Rectal smooth muscle tissue (tissue), 1 donor: Measurements from ENCODE around the gene OR2T34.
"Not testable (repeated sequence)": the region's sequence is repeated elsewhere in the genome, so short reads cannot be mapped to it uniquely, and the experiment has no call there.

ENCODE experiments used
- H3K27ac ChIP-seq: one replicate; pipeline ENCODE4 v1.7.0; 2013; ENCODE audit warnings: low read depth, low read length, inconsistent platforms
- H3K27me3 ChIP-seq: one replicate; pipeline ENCODE4 v1.7.0; 2013; ENCODE audit warnings: low read length; ENCODE audit not compliant: control insufficient read depth, insufficient read depth
- H3K36me3 ChIP-seq: one replicate; pipeline ENCODE4 v1.7.0; 2013; ENCODE audit warnings: low read length; ENCODE audit not compliant: control insufficient read depth, insufficient read depth
- H3K4me1 ChIP-seq: one replicate; pipeline ENCODE4 v1.7.0; 2013; ENCODE audit warnings: low read length; ENCODE audit not compliant: control insufficient read depth, insufficient read depth
- H3K4me3 ChIP-seq: one replicate; pipeline ENCODE4 v1.7.0; 2013; ENCODE audit warnings: low read length
- H3K9ac ChIP-seq: one replicate; pipeline ENCODE4 v1.7.0; 2013; ENCODE audit warnings: low read length

OR2T34 gene, protein sequence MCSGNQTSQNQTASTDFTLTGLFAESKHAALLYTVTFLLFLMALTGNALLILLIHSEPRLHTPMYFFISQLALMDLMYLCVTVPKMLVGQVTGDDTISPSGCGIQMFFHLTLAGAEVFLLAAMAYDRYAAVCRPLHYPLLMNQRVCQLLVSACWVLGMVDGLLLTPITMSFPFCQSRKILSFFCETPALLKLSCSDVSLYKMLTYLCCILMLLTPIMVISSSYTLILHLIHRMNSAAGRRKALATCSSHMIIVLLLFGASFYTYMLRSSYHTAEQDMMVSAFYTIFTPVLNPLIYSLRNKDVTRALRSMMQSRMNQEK

DNA sequence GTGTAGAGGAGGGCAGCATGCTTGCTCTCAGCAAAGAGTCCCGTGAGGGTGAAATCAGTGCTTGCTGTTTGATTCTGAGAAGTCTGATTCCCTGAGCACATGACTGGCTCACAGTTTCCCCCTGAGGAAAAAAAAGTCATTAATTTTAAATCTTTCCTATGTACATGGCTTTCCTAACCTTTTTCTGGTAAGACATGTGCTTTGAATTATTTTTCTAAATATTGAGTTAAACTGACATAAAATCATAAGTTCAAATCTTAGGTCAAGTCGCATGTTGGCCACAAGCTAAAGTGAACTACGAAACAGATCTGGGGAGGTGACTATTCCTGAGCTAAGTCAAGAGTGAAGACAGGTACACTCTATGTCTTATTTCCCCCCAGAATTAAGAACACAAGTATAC is at the start of gene OR2T34:
Gene OR2T34, minus strand, starts transcription at position 101 of the 400 bp plus-strand sequence. Its CDS starts 0 bp downstream, at position 101.
- H3K27ac ChIP-seq, H3K36me3 ChIP-seq, H3K4me3 ChIP-seq, H3K27me3 ChIP-seq, H3K9ac ChIP-seq, H3K4me1 ChIP-seq: not testable (repeated sequence)

DNA sequence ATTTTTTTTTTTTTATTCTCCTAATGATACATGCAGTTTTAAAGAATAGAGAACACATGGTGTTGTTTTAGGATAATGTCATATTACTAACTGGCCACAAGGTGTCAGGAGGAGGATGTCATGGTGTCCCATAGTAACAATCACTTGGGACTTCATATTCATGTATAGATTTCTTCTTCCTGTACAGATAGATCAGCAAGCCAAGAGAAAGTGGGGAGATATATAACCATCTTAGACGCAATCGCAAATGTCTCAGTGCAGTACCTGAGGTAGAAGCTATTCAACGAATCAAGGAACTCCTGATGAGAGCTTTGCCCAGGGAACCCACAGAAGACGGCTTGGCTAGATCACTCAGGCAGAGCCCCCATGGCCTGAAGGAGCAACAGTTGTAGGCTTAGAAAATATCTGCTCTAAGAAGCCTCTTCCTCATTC is 48.0 kb upstream of the OR2T34 start:
- no peaks in the 10 kb centered on the region for H3K27me3 ChIP-seq
- no peak overlapping the region for H3K9ac ChIP-seq
- H3K27ac ChIP-seq: no peak overlapping the region
- no peak overlapping the region for H3K4me3 ChIP-seq
- H3K4me1 ChIP-seq: no peaks in the 10 kb centered on the region
- H3K36me3 ChIP-seq: no peaks in the 10 kb centered on the region

DNA sequence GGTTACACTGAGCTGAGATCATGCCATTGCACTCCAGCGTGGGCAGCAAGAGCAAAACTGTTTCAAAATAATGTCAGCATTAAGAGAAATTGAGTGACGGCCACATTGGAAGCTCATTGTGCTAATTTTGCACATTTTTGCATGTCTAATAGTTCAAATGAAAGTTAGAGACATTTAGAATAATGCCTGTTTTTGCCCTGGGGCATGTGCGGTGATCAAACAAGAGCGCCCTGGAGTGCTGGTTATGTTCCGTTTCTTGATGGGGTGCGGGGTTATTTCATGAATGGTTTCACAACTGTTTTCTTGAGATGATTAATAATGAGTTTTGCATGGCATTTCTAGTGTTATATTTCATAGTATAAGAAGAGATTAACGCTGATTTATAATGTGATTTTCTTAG is 47.2 kb upstream of the OR2T34 start:
- Histone ChIP-seq H3K4me3 (no peak overlapping the region), H3K36me3 (no peaks in the 10 kb centered on the region), H3K27ac (no peak overlapping the region), H3K27me3 (no peaks in the 10 kb centered on the region), H3K4me1 (no peaks in the 10 kb centered on the region), H3K9ac (no peak overlapping the region)

DNA sequence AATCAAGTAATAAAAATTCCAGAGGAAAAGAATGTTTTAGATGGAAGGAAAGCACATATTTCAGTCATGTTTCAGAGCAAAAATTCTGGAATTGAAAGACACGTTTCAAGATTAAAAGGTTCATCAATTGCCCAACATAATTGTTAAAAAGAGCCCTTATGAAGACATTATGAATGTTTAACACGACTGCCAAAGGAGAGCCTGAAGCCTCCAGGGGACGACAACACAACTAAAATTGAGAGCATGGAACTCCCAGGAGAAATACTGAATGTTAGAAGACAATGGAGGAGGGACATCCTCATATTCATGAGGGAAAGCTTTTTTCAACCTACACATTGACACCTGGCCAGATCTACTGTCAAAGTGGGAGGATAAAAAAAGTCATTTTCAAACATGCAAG is 44.3 kb upstream of the OR2T34 start:
- Histone ChIP-seq H3K4me3 (no peak overlapping the region), H3K27me3 (no peaks in the 10 kb centered on the region), H3K27ac (no peak overlapping the region), H3K9ac (no peak overlapping the region), H3K4me1 (no peaks in the 10 kb centered on the region), H3K36me3 (no peaks in the 10 kb centered on the region)

DNA sequence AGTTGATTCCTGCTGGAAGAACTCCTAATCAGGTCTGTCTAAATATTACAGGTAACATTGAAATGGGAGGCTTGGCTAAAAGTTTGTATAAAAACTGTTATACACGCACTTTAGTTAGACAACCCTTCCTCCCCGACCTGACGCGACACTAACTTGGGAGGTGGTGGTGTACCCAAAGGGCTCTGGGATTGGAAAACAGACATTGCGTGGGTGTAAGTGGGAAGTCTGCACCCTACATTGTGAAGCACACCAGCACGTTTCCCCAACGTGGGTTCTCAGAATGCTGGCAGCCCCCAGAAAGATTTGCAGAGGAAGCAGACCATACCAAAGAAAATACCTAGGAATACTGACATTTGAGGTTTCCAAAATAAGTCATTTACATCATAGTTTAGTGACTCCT is 43.6 kb upstream of the OR2T34 start:
- Histone ChIP-seq H3K4me3 (no peak overlapping the region), H3K36me3 (no peaks in the 10 kb centered on the region), H3K27me3 (no peaks in the 10 kb centered on the region), H3K4me1 (no peaks in the 10 kb centered on the region), H3K9ac (no peak overlapping the region), H3K27ac (no peak overlapping the region)

DNA sequence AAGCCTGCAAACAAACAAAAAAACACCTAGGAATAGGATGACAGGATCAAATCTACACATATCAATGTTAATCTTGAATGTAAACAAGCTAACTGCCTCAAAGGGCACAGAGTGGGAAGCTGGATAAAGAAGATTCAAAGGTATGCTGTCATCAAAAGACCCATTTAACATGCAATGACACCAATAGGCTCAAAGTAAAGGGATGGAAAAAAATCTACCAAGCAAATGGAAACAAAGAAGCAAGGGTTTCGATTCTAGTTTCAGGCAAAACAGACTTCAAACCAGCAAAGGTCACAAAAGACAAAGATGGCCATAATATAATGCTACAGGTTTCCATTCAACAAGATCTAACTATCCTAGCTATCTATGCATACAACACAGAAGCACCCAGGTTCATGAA is 39.2 kb upstream of the OR2T34 start:
- Histone ChIP-seq H3K4me1 (no peaks in the 10 kb centered on the region), H3K27me3 (no peaks in the 10 kb centered on the region), H3K4me3 (no peak overlapping the region), H3K27ac (no peak overlapping the region), H3K9ac (no peak overlapping the region), H3K36me3 (no peaks in the 10 kb centered on the region)

DNA sequence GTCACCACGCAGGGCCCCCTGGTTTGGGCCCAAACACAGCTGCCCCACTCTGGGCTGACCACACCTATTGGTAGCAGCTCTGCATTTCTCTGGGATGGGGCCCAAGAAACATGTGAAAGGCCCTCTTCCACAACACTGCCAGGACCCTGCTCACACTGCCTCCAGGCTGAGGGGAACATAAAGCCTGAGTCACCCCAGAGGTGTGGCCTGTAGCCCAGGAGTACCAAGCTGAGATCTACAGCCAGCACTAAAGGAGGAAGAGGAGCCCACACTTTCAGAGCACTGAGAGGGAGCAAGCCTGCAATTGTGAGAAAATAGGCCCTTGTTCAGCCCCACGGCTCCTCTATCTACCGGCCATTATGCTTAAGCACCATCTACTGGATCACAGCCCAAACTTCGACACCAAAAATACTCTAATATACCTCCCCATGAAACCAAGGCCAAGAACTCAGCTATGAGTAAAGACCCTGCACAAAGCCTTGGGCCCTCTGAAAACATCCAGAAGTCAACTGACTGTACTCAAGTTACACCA is 37.4 kb upstream of the OR2T34 start:
- H3K27me3 ChIP-seq: no peaks in the 10 kb centered on the region
- no peaks in the 10 kb centered on the region for H3K36me3 ChIP-seq
- no peak overlapping the region for H3K27ac ChIP-seq
- H3K9ac ChIP-seq: no peak overlapping the region
- no peaks in the 10 kb centered on the region for H3K4me1 ChIP-seq
- no peak overlapping the region for H3K4me3 ChIP-seq

DNA sequence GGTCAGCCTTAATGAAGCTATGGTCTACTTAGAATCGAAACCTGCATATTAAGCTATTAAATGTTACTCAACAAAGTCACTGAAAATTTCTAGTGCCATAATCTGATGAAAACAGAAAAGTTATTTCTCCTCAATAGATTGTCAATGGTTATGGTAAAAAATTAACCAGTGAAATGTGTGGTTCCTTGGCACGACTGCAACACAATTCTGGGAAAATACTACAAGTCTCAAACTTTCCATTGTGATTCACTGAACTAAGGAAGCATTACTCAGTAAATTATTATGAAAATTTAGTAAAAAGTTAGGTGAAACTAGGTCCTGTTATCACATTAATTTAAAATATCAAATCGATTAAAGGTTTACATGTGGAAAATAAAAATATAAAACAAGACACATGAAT is 35.7 kb upstream of the OR2T34 start:
- no peak overlapping the region for H3K4me3 ChIP-seq
- H3K27ac ChIP-seq: no peak overlapping the region
- H3K4me1 ChIP-seq: no peaks in the 10 kb centered on the region
- no peaks in the 10 kb centered on the region for H3K27me3 ChIP-seq
- H3K9ac ChIP-seq: no peak overlapping the region
- H3K36me3 ChIP-seq: no peaks in the 10 kb centered on the region

DNA sequence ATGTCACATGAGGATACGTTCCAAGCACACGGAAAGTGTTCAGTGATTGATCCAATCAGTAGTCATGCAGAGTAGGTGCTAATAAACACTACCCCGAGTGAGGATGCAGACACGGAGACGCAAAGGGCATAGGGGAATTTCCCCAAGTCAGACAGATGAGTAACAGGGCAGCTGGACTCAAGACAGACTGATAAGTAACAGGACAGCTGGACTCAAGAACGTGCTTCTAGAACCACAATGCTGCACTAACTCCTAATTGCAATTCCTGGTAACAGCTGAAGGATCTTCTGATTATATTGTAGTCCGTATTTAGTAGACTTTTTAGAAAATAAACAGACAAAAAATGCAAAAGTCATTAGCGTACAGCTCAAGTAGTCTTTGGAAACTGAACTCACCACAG is 24.8 kb upstream of the OR2T34 start:
- H3K4me3 ChIP-seq: no peak overlapping the region
- no peaks in the 10 kb centered on the region for H3K27me3 ChIP-seq
- no peak overlapping the region for H3K9ac ChIP-seq
- no peaks in the 10 kb centered on the region for H3K36me3 ChIP-seq
- no peaks in the 10 kb centered on the region for H3K4me1 ChIP-seq
- H3K27ac ChIP-seq: no peak overlapping the region

DNA sequence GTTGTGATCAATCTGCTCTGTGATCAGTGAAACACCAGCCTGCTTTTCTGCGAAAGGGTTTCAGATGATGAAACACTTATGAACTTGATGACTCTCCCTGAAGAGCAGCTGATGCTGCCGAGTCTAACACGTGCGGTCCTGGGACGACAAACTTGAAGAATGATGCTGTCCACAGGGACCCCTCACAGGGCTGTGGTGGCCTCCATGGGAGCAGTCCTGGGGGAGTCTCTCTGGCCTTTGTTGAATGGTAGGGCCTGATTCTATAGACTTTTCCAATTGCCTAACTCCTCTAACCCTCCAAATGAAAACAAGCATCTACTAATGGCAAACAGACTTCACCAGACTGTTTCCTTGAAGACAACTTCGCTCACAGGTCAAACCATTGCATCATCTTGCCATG is 23.0 kb upstream of the OR2T34 start, which contains the start of gene OR2T10:
Gene OR2T10, minus strand, starts transcription at position 112 of the 400 bp plus-strand sequence. CDS start 3,932 bp downstream, outside the sequence.
- Histone ChIP-seq H3K9ac (no peak within 1 kb of the TSS), H3K4me3 (no peak within 1 kb of the TSS), H3K4me1 (no peaks in the 10 kb centered on the region), H3K36me3 (no peaks in the 10 kb centered on the region), H3K27ac (no peak within 1 kb of the TSS), H3K27me3 (no peaks in the 10 kb centered on the region)

DNA sequence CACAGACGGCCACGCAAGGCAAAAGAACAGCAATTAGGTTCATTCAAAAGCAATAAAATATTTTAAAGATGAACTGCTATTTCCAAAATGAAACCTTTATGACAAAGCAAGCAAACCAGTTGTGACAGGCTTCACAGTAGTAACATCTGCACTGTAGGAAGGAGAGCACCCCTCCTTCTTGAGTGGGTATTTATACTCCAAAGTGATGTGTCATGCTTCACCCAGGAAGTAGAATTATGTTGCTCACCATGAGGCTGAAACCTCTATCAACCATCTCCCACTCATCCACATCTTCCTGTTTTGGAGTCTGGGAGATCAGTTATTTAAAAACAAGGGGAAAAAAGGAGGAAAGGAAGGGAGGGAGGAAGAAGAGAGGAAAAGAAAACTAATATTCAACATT is 22.1 kb upstream of the OR2T34 start:
- Histone ChIP-seq H3K4me1 (no peaks in the 10 kb centered on the region), H3K27me3 (no peaks in the 10 kb centered on the region)

DNA sequence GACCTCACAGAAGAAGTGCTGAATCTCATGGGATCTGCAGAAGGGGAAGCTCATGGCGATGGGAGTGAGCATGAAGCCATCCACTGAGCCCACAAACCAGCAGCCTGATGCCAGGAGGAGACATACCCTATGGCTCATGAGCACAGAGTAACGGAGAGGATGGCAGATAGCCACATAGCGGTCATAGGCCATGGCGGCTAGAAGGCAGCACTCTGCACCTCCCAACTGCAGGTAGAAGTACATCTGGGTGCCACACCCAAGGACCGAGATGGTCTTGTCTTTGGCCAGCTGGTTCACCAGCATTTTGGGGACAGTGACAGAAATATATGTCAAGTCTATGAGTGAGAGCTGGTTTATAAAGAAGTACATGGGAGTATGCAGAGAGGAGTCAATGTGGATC is 18.7 kb upstream of the OR2T34 start:
- no peak overlapping the region for H3K4me3 ChIP-seq
- no peaks in the 10 kb centered on the region for H3K36me3 ChIP-seq
- H3K4me1 ChIP-seq: no peaks in the 10 kb centered on the region
- H3K27ac ChIP-seq: no peak overlapping the region
- H3K27me3 ChIP-seq: no peaks in the 10 kb centered on the region
- H3K9ac ChIP-seq: no peak overlapping the region

More for the DNA sequence above, 22.1 kb upstream of the OR2T34 start:
- no peaks in the 10 kb centered on the region for H3K36me3 ChIP-seq
- no peak overlapping the region for H3K9ac ChIP-seq
- H3K4me3 ChIP-seq: no peak overlapping the region
- no peak overlapping the region for H3K27ac ChIP-seq

DNA sequence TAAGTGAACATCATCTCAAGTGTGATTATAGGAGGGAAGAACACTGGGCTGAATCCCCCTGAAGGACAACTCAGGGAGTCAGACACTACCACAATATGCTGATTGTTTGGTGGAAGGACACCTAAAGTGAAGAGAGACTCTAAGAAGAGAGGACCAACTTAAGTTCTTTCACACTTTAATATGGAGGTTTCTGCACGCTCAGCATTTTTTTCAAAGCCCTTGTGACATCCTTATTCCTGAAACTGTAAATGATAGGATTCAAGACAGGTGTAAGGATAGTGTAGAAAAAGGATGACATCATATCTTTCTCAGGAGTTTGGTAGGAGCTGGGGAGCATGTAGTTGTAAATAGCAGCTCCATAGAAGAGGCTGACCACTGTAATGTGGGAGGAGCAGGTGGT is 18.1 kb upstream of the OR2T34 start:
- Histone ChIP-seq H3K36me3 (no peaks in the 10 kb centered on the region), H3K4me3 (no peak overlapping the region), H3K27ac (no peak overlapping the region), H3K9ac (no peak overlapping the region), H3K4me1 (no peaks in the 10 kb centered on the region), H3K27me3 (no peaks in the 10 kb centered on the region)
